GM21717 (cell line): ENCODE measurements around the gene RBM28.

Experiments used
- ATAC-seq: cut with Tn5 transposase; IDR thresholded peaks from one replicate; pipeline ENCODE4 v1.9.1; 2021; ENCODE audit warnings: mild to moderate bottlenecking, moderate library complexity; ENCODE audit not compliant: unreplicated experiment

RBM28 gene

DNA sequence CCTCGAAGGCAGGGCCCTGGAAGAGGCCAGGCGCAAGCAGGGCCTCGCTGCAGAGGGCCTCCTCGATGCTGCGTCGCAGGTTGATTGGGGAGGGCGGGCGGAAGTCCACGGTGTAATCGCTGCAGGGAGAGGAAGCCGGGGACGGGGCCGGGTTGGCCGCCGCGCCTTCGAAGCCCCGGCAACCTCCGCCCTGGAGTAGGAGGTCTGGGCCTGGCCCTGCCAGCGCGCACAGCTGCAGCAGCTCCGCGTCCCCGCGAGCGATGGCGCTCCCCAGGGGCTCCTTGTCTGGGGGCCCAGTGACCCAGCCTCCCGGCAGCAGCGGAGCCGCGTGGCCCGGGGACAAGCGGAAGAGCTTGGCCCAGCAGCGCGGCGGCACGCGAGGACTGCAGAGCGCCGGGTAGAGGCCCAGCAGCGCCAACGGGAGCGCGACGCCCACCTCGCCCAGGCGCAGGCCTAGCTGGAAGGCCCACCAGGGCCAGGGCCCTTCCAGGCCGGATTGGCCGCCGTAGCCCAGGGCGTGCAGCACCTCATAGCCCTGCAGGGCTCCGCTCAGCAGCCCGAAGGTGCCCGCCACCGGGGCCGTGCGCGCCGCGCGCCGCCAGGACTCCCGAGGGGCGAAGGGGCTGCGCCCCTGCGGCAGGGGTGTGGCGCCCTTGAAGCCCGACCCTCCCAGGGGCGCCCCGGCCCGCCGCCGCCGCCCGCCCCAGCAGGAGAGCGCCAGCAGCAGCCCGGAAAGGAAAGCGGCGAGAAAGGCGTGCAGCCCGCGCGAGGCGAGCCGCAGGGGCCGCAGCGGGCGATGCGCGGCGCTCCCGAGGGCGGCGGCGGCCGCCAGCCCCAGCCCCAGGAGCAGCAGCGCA is 7.8 kb upstream of the RBM28 start:
- ATAC-seq = no peak

- ATAC-seq = no peak
Measured at GRCh38 chr7:128350708-128351295, 7.1 kb upstream of the RBM28 start.

DNA sequence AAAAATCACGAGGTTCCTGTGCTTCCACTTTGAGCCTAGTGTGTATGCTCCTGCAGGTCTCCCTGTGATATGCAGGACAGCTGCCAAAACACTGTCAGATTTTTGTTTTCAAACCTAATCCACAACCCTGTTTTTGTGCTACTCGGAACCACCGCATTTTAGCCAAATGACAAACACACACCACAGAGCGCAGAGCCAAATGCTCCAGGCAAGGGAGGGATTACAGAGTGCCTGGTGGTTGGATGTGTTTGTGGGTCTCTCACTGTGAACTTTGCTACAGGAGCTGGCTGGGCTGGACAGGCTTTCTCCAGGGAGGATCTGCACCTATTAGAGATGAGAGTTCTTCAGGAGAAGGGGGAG is 5.7 kb upstream of the RBM28 start:
- ATAC-seq = no peak

- no peak for ATAC-seq
Measured at GRCh38 chr7:128347647-128348097, 4.0 kb upstream of the RBM28 start.

DNA sequence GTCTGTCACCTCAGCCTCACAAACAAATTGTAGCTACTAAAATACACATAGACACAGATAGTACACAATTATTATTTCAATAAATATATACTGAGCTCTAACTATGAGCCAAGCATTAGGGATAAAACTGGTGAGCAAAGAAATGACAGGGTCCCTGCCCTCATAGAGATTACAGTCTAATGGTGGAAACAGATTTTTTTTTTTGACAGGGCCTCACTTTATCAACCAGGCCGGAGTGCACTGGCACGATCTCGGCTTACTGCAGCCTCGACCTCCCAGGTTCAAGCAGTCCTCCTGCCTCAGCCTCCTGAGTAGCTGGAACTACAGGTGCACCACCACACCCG is 695 bp upstream of the RBM28 start:
- no peak for ATAC-seq

GRCh38 chr7:128341733-128342132 is 2.0 kb downstream of the RBM28 start:
- ATAC-seq = no peak

GRCh38 chr7:128335730-128336129 is 8.0 kb downstream of the RBM28 start:
- no peak for ATAC-seq

- ATAC-seq = no peak
Measured at GRCh38 chr7:128324368-128324680, 19.4 kb downstream of the RBM28 start.

GRCh38 chr7:128323459-128324367 is 20.0 kb downstream of the RBM28 start:
- no peak for ATAC-seq

DNA sequence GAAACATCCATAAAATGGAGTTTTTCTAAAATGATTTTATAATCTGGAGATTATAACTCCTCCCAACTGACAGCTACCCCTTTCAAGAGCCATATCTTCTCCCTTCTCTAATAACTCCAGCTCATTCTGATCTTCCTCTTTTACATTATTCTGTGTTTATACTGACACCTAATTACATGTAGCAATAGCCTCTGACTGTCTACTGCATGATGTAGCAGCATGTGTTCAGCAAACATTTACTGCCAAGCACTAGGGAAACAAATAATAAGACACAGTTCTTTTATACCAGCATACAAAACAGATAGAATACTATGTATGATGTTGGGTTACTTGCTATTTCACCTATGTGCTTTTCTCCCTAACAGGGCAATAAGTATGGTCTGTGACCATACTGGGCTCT is 20.7 kb downstream of the RBM28 start:
- no peak for ATAC-seq

- ATAC-seq = no peak
Measured at GRCh38 chr7:128322040-128322643, 21.6 kb downstream of the RBM28 start.

GRCh38 chr7:128321044-128321422 is 22.7 kb downstream of the RBM28 start:
- ATAC-seq = no peak

DNA sequence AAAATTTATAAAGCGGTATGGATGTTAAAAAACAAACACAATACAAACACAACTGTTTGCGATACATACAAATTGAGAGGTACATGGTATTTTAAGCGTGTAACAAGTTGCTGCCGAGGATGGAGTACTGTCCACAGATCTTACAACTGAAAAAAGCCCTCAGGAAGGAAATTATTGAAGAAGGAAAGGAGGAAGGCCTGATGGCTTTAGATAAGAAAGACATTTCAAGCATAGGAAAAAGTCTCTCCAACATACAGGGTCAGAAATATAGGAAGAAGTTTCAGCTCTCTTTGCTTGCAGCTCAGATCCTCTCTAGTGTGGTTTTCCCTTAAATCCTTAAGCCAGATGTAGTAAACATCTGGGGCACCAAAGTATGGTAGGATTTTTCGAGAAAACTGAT is 25.0 kb downstream of the RBM28 start:
- no peak for ATAC-seq

GRCh38 chr7:128311013-128311412 is 32.7 kb downstream of the RBM28 start:
- ATAC-seq = no peak

DNA sequence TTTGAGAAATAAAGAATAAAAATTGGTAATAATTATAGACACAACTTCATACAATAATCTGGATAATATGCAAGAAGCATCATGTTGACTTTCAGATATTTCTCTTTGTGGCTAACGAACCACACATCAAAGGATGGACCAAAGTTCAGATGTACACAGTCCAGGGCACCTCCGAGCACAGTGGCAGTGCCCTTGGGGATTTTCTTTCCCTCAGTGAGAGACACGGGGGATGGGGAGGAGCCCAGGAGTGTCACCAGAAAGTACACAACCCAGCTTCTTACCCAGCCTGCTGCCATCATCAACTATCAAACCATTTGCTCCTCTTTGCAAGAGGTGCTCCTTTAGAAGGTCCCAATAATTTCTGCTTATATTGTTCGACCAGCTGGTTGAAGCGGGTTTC is 33.2 kb downstream of the RBM28 start:
- no peak for ATAC-seq

- ATAC-seq = no peak
Measured at GRCh38 chr7:128309976-128310375, 33.7 kb downstream of the RBM28 start.

DNA sequence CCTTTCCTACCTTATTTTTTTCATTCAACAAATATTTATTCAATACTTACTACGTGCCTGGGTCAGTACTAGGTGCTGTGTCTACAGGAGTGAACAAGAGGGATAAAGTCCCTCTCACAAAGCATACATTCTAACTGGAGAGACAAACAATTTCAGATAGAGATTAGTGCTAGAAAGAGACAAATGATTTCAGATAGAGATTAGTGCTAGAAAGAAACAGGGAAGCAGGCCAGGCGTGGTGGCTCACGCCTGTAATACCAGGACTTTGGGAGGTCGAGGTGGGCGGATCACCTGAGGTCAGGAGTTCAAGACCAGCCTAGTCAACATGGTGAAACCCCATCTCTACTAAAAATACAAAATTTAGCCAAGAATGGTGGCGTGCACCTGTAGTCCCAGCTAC is 34.6 kb downstream of the RBM28 start:
- ATAC-seq = no peak

- ATAC-seq = no peak
Measured at GRCh38 chr7:128307061-128307460, 36.6 kb downstream of the RBM28 start.

GRCh38 chr7:128304212-128304611 is 39.5 kb downstream of the RBM28 start:
- ATAC-seq = no peak

- ATAC-seq = no peak
Measured at GRCh38 chr7:128303643-128304042, 40.1 kb downstream of the RBM28 start.

GRCh38 chr7:128303133-128303532 is 40.6 kb downstream of the RBM28 start:
- ATAC-seq = no peak
